NCI-H1048 (cell line): Measurements from ENCODE around the gene SNN.

Experiments used
- DNase-seq: peaks from one replicate; lab custom pipeline; 2025; lab: John Stamatoyannopoulos, UW

Gene SNN

GRCh38 chr16:11667824-11668622 lies at the start of gene SNN:
Gene SNN (plus strand): TSS chr16:11668455. CDS start chr16:11676060, 7,605 bp downstream.
- peak; percentile 40 for DNase-seq

DNA sequence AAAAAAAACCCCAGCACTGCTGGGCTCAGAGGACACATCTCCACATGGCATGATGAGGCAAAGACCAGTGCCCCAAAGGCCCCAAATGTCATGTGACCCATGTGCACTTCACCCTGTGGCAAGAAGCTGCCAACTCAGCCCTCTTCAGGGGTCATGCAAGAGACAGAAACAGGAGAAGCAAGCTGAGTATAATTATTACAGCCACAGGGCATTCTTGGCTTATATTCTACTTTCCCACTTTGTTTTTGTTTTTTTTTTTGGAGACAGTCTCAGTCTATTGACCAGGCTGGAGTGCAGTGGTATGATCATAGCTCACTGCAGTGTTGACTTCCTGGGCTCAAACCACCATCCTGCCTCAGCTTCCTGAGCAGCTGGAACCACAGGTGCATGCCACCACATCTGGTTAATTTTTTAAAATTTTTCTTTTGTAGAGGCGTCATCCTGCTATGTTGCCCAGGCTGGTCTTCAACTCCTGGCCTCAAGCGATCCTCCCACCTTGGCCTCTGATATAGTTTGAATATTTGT lies 48.9 kb upstream of the SNN start:
- DNase-seq, result no peak

DNA sequence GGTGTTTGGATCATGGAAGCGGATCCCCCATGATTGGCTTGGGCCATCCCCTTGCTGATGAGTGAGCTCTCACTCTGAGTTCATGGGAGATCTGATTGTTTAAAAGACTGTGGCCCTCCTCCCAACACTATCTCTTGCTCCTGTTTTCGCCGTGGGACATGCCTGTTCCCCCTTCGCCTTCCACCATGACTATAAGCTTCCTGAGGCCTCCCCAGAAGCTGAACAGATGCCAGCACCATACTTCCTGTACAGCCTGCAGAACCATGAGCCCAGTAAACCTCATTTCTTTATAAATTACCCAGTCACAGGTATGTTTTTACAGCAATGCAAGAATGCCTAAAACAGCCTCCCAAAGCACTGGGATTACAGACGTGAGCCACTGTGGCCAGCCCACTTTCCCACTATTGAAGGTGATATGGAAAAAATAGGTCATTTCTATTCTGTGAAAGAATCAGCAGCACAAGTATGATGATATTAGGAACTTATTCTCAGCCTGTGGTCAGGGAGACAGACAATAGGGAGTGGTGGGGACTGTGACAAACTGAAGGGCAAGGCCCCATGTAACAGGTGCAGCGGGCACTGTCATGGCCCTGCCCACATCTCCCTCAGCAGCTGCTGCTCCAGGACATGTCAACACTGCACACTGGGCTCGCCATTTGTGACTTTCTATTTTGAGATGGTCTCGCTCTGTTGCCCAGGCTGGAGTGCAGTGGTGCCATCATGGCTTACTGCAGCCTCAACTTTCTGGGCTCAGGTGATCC lies 47.8 kb upstream of the SNN start:
- no peak for DNase-seq

GRCh38 chr16:11621539-11621919 lies 46.7 kb upstream of the SNN start:
- DNase-seq, result no peak

DNA sequence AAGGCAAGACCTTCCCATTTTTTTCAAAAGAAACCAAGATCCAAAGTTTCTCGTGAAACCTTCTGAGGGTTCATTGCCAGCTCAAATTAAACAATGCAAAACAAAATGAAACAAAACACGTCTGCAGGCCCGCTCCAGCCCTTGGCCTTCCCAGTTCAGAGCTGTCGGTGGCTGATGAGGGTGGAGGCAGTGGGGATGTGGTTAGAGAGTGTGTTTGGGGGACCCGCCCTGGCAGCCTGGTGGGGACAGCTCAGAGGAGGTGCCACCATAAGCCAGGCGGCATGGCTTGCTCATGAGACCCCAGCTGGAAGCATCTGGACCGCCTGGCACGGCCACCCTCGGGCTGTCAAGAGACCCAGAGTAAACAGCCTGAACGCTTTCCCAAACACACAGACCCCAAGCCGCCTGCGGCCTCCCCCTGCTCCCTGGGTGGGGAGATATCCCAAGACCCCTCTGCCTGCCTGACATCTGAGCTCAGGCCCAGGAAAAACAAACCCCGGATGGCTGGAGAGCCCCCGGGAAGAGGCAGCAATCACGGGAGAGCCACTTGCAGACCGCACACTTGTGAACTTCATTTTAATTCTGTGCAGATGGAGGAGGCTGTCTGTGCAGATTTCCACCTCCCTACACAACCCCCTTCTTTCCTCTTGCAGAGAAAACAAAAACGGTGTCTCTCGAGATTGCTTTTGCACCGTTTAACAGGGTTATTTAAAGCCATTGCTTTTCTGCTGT lies 46.2 kb upstream of the SNN start:
- no peak for DNase-seq

- no peak for DNase-seq
Measured at GRCh38 chr16:11624205-11624604, 44.0 kb upstream of the SNN start.

DNA sequence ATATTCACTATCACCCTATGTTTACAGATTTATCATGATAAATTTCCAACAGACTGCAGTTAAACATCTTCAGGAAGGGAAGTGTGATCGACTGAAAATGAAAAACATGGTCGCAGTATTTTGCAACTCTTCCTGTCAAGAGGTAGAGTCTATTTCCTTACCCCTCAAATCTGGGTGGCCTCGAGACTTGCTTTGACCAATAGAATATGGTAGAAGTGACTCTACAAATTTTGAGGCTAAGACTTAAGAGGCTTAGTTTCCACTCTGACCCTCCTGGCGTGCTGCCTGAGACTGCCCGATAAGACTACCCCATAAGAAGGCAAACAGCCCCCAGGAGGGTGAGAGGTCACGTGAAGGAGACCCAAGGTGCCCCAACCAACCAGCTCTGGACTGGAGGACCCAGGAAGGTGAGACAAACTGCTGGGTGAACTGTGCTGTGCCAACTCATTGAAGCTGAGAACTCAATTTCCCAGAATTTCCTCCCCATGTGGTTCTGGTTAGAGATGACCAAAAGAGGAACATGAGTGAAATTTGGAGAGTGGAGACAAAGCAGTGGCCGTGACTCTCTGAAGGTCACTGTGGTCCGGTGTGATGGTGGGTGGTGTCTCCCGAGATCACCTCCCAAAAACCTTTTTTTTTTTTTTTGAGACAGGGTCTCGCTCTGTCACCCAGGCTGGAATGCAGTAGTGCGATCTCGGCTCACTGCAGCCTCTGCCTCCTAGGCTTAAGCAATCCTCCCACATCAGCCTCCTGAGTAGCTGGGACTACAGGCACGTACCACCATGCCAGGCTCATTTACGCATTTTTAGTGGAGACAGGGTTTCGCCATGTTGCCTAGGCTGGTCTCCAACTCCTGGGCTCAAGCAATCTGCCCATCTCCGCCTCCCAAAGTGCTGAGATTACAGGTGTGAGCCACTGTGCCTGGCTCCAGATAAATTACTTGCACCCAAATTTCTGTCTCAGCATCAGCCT lies 43.3 kb upstream of the SNN start:
- DNase-seq, result no peak

GRCh38 chr16:11625769-11626168 lies 42.5 kb upstream of the SNN start:
- DNase-seq, result no peak

GRCh38 chr16:11626657-11627291 lies 41.5 kb upstream of the SNN start:
- DNase-seq, result no peak

DNA sequence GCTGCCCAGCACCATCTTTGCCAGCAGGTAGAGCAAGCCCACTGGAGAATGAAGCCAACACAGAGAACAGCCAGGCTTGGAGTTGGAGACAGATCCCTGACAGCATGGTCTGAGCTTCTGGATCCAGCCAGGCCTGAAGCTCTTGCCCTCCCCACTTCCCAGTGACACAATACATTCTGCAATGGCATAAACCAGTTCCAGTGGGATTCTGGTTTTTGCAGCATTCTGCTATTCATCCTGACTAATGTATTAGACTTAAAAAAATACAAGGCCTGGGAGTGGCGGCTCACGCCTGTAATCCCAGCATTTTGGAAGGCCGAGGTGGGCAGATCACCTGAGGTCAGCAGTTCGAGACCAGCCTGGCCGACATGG lies 41.0 kb upstream of the SNN start:
- DNase-seq, result no peak

- DNase-seq, result no peak
Measured at GRCh38 chr16:11627822-11628457, 40.3 kb upstream of the SNN start.

DNA sequence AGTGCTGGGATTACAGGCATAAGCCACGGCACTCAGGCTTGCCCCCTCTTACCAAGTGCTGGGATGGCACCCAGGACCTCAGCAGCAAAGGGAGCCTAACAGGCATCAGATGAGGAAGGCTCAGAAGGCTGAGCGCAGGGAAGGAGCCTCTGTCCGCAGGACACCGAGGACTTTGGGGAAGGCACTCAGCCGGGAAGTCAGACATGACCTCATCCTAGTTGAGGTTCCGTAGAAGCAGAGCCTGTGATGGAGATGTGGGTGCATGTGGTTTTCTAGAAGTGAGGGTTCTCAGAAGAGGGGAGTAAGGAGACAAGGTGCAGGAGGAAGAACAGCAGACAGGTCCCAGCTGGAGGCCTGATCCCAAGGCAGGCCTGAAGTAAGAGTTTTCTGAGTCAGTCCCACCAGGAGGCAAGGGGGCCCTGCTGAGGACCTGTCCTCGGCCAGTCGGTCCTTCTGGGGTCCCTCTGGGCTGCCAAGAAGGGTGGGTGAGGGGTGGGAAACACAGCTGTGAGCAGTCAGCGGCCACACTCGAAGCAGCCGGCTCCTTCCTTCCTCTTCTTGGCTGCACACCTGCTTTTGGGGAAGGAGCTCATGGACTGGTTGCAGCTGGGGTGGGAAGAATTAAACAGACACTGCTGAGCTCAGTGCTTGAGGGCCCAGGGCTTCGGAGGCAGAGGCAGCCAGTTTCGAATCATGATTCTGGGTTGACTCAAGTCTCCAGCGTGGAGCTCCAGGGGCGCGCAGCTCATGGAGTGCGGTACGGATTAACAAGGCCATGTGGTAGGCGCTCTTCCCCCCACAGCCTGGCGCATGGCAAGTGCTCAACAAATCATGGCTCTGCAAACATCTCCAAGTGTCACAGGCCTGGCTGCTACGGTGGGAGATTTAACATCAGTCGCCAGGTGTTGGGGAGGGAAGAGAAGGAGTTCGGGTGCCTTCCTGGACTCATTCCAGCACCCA lies 38.9 kb upstream of the SNN start:
- DNase-seq, result no peak

GRCh38 chr16:11630046-11630767 lies 38.0 kb upstream of the SNN start:
- no peak for DNase-seq

DNA sequence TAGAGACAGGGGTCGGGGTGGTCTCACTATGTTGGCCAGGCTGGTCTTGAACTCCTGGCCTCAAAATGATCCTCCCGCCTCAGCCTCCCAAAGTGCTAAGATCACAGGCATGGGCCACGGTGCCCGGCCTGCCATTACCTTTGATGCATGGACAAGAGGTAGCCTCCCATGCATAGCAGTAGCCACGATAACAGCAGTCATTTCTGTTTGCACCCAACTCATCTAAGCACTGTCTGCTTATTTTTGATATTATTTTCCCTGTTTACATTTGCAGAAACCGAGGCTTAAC lies 37.5 kb upstream of the SNN start:
- no peak for DNase-seq

GRCh38 chr16:11631214-11631613 lies 37.0 kb upstream of the SNN start:
- DNase-seq, result no peak

DNA sequence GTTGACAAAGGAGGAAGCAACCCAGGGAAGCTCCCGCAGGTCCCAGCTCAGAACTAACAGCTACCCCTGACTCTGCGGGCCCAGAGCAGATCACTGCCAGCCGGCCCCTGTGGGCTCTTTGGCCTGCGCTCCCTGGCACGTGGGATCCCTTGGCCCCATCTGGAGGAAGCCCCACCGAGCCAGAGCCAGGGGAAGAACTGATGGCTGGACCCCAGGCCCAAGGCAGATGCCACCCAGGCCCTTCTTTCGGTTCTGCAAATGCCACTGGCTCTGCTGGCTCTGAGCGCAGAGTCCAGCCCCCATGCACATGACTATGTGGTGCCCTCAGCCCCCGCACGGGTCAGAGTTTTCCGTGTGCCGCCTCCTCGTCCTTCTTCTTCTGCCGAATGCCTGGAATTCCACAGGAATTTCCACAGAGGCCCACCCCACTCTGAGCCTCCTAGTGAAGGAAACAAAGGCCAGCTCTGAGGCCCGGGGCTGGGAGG lies 35.8 kb upstream of the SNN start:
- no peak for DNase-seq

GRCh38 chr16:11633113-11633512 lies 35.1 kb upstream of the SNN start:
- no peak for DNase-seq

DNA sequence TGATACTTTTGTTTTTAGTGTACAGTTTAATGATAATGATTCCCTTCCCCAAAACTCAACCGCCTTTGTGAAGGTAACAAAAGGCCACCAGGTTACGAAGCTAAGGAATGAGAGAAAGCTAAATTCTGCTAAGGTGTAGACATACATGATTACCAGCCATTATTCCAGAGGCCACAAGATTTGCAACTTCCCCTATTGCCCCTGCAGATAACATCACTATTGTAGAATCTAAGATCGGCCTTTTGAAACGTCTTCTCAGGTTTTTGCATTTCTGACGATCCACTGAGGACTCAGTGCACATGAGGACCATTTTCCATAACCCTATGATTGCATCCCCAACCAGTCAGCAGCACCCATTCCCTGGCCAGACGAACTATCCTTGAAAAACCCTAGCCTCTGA lies 33.9 kb upstream of the SNN start:
- no peak for DNase-seq
